Peyer's patch (tissue), 4 donors: Measurements from ENCODE around the gene TCF7L2. TPM values are rescaled to one million over a fixed set of nuclear protein-coding genes. Genes with fewer than 3 reads are reported as not detected.

ENCODE experiments used
- DNase-seq, 3 donors: peaks; one replicate each; pipeline ENCODE4 v3.0.0-alpha.2; 2017 to 2019
- H3K27ac ChIP-seq, 4 donors: fragments of 200-600 bp; sonication (generic); one replicate each; pipeline ENCODE4 v1.5.1; 2016 to 2019
- H3K27me3 ChIP-seq, 2 donors: fragments of 200-600 bp; sonication (generic); one replicate each; pipeline ENCODE4 v1.5.1; 2019
- H3K36me3 ChIP-seq, 3 donors: fragments of 200-600 bp; sonication (generic); one replicate each; pipeline ENCODE4 v1.5.1; 2016 to 2019
- H3K4me1 ChIP-seq, 4 donors: fragments of 200-600 bp; sonication (generic); one replicate each; pipeline ENCODE4 v1.5.1; 2016 to 2019
- H3K4me3 ChIP-seq, 4 donors: fragments of 200-600 bp; sonication (generic); 1 replicate in 3 of 4; 2 replicates in 1 of 4; pipeline ENCODE4 v1.5.1; 2016 to 2019; ENCODE audit warnings: mild to moderate bottlenecking in 1 of 4
- H3K9me3 ChIP-seq, 4 donors: fragments of 200-600 bp; sonication (generic); one replicate each; pipeline ENCODE4 v1.5.1; 2016 to 2019; ENCODE audit warnings: mild to moderate bottlenecking in 1 of 4
- POLR2A ChIP-seq, 2 donors: fragments of 450-650 bp; IDR thresholded peaks; one replicate each; pipeline ENCODE4 v1.5.1; 2017; ENCODE audit warnings: antibody characterized with exemption in 2 of 2, mild to moderate bottlenecking in 2 of 2, moderate library complexity in 2 of 2
- total RNA-seq, 4 donors: library from RNA; depleted of rRNA; stranded (reverse); fragments of >200 nt; gene quantifications; one replicate each; pipeline ENCODE4 v1.1.0, GENCODE V29; 2016
- TF ChIP-seq, protein P1 (sequence below), 6 experiments: fragments of 450-650 bp in 4 of 6; fragments of 200-600 bp in 2 of 6; sonication (generic) in 1 of 6; IDR thresholded peaks; one replicate each; pipeline ENCODE4 v1.5.1; 2017 to 2019; ENCODE audit warnings: antibody characterized with exemption in 6 of 6, mild to moderate bottlenecking in 3 of 6, moderate library complexity in 1 of 6

TCF7L2 gene
- total RNA-seq, 4 donors from 2014 or later = 72.3 to 148 (median 93.0) TPM

DNA sequence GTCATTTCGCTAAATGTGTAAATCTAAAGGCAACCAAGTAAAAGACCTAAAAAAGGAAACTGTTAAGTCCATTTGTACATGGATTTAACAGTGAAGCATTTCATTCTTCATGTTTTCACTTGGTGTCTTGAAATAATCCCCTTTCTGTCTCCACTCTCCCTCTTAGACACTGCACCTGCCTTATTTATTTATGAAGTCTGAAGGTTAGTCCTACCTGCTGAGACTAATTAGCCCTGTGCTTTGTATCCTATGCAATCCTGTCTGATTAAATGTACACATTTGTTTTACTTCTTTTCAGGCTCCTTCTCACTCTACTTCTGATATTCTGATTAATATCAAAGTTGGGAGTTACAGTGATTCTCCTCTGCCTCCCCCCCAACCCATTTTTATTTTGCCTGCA, 1.9 kb upstream of the TCF7L2 start:
- Histone ChIP-seq H3K36me3 (no peaks in the 10 kb centered on the region), H3K27me3 (no peaks in the 10 kb centered on the region), H3K9me3 (no peaks in the 10 kb centered on the region), H3K4me3 (peak overlapping the region in 2 of 4 donors; percentile 75 to 80), H3K27ac (peak overlapping the region in 3 of 4 donors; percentile 86 to 95 (median 89)), H3K4me1 (peaks cover 0 to 22% (median 5%) of the 10 kb centered on the region in 4 donors)
- no peak for TF ChIP-seq POLR2A (IDR thresholded peaks at IDR 0.05)
- TF ChIP-seq, protein P1, sequence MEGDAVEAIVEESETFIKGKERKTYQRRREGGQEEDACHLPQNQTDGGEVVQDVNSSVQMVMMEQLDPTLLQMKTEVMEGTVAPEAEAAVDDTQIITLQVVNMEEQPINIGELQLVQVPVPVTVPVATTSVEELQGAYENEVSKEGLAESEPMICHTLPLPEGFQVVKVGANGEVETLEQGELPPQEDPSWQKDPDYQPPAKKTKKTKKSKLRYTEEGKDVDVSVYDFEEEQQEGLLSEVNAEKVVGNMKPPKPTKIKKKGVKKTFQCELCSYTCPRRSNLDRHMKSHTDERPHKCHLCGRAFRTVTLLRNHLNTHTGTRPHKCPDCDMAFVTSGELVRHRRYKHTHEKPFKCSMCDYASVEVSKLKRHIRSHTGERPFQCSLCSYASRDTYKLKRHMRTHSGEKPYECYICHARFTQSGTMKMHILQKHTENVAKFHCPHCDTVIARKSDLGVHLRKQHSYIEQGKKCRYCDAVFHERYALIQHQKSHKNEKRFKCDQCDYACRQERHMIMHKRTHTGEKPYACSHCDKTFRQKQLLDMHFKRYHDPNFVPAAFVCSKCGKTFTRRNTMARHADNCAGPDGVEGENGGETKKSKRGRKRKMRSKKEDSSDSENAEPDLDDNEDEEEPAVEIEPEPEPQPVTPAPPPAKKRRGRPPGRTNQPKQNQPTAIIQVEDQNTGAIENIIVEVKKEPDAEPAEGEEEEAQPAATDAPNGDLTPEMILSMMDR (IDR thresholded peaks at IDR 0.05) = no peak
- DNase-seq = no peak

DNA sequence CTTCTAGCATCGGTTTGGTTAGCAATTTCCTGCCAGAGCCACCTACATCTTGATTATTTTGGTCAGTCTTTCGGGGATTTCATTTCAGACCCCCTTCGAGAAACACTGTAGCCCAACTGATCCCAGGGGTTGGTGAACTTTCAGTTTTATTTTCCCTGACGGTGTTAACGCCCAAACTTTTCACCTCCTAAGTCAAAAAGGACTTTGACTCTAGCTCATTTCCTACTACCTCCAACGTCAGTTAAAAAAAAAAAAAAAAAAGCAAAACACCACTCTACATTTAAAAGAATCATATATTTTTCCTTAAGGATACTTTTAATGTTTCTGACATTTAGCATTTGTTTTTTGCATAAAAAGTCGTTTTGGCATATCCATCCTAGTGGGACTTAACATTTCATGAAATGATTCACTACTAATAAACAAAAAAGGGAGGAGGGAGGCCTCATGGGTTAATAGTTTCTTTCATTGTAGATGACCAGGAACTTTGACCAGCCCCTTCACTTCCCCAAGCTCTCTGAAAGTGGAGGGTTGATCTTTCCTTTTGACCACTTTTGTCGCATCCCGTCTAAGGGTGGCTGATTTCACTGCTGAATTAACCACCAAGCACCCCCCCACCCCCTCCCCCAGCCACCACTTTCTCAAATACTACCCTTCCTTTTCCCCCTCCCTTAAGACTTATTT, 764 bp upstream of the TCF7L2 start:
- H3K27ac ChIP-seq = peak overlapping the region; percentile 57 to 95 (median 88)
- peak in 1 of 2 donors; percentile 45 for TF ChIP-seq POLR2A (IDR thresholded peaks at IDR 0.05)
- TF ChIP-seq, protein P1 (IDR thresholded peaks at IDR 0.05) = no peak
- H3K4me1 ChIP-seq = peaks cover 0 to 22% (median 5%) of the 10 kb centered on the region in 4 donors
- DNase-seq = no peak
- no peaks in the 10 kb centered on the region for H3K27me3 ChIP-seq
- H3K36me3 ChIP-seq = no peaks in the 10 kb centered on the region
- H3K4me3 ChIP-seq = peak overlapping the region; percentile 46 to 80 (median 65)
- H3K9me3 ChIP-seq = no peaks in the 10 kb centered on the region

DNA sequence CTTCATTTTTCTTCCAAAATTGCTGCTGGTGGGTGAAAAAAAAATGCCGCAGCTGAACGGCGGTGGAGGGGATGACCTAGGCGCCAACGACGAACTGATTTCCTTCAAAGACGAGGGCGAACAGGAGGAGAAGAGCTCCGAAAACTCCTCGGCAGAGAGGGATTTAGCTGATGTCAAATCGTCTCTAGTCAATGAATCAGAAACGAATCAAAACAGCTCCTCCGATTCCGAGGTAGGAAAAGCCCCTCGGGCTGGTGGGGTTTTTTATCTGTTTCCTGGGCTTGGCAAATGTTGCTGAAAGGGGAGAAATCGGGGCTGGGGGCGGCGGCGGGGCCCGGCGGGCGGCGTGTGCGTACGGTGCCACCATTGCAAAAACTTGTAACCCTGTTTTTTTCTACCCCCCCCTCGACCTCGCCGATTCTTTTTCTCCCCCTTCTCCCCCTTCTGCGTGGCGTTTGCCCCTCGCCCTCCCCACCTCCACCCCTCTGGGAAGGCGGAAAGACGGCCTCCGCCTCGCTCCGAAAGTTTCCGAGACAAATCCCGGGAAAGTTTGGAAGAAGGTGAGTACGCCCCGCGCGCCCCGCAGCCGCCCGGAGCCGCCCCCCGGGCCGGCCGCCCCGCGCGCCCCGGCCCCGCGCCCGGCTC, 789 bp downstream of the TCF7L2 start:
- H3K9me3 ChIP-seq = no peaks in the 10 kb centered on the region
- peak in 1 of 3 donors; percentile 64 for DNase-seq
- H3K36me3 ChIP-seq = no peaks in the 10 kb centered on the region
- peaks cover 0 to 29% (median 5%) of the 10 kb centered on the region in 4 donors for H3K4me1 ChIP-seq
- peak overlapping the region; percentile 74 to 95 (median 88) for H3K27ac ChIP-seq
- no peak for TF ChIP-seq POLR2A (IDR thresholded peaks at IDR 0.05)
- TF ChIP-seq, protein P1 (IDR thresholded peaks at IDR 0.05) = no peak
- H3K27me3 ChIP-seq = no peaks in the 10 kb centered on the region
- peak overlapping the region; percentile 46 to 80 (median 65) for H3K4me3 ChIP-seq

DNA sequence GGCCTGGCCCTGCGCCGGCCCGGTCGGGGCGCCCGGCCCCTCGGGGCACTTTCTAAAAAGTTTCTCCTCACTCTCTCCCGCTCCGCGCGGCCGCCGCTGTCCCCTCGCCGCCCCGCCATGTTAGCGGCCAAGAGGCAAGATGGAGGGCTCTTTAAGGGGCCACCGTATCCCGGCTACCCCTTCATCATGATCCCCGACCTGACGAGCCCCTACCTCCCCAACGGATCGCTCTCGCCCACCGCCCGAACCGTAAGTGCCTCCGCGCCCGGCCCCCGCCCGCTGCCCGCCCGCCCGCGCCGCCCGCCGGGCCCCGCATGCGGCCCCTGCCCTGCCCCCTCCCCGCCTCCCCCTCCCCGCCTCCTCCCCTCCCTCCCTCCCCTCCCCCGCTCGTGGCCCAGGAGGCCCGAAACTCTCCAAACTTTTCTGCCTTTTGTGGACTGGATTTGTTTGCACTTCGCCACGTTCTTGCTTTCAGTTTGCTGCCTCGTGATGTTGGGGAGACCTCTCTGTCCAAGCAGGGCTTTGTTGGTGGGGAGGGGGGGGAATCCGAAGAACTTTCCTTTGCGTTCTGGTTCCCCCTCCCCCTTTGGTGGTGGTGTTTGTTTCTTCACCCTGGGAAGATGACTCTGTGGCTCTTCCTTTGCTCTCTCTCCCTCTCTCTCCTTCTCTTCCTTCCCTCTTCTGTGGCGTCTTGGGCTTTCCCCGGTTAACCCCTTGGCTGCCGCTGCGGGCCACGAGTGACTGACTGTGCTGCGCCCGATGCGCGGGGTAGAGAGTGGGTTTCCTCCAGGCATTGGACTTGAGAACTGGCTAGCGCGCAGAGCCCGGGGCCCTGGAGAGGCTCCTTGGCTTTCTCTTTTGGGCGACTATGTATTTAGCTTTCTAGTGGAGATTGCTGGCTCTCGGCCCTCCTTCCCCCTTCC, 1.6 kb downstream of the TCF7L2 start:
- Histone ChIP-seq H3K4me1 (peaks cover 0 to 29% (median 5%) of the 10 kb centered on the region in 4 donors), H3K36me3 (no peaks in the 10 kb centered on the region), H3K27ac (peak overlapping the region; percentile 74 to 95 (median 88)), H3K27me3 (no peaks in the 10 kb centered on the region), H3K4me3 (peak overlapping the region; percentile 46 to 80 (median 65)), H3K9me3 (no peaks in the 10 kb centered on the region)
- DNase-seq = peak in 2 of 3 donors; percentile 69 to 76
- no peak for TF ChIP-seq POLR2A (IDR thresholded peaks at IDR 0.05)
- TF ChIP-seq, protein P1 (IDR thresholded peaks at IDR 0.05) = no peak
